ENCODE measurements around the gene PCGF2. TPM values are rescaled to one million over a fixed set of nuclear protein-coding genes. Genes with fewer than 3 reads are reported as not detected.

PCGF2 gene
- total and polyA plus RNA-seq, 9 of the 15 experiments (the other 6 are each of a cell fraction or from before 2014, with no cell fraction given): 1.3 to 33.4 (median 7.0) TPM

DNA sequence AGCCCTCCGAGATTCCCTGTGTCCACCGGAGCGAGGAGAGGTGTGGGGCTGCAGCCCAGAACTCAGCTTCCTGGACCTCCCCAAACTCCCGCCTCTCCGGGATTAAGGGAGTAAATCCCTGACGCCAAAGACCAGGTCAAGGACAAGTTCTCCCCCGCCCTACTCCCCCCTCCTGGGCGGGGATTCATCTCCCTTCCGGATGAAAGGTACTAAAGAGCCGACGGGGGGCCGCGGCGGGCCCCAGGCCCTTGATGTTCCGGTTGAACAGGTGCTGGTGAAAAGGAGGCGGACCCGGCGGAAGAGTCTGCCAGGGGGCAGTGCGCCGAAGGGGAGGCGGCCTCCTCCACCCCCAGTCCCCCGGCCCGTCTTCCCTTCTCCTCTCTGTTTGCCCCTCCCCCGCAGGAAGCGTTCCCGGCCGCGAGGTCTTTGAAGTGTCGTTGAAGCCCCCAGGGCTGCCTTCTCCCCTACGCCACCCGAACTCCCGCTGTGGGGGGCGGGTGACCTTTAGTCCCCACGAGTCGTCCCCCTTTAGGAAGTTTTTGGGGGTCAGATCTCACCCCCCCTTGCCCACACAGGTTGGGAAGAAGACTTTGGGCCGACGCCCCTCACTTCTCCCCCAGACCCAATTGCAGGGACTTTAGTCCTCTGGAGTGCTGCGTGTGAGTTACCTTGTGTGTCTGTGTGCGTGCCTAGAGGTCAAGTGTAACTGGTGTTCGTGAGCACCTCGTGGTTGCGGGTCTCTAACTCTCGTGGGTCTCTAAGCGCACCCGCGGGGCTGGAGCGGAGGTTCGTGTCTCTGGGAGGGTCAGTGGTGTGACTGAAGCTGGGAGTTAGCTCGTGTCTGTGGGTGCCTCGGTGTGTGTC, 44.2 kb downstream of the PCGF2 start (continued):
- TF ChIP-seq, protein P1, sequence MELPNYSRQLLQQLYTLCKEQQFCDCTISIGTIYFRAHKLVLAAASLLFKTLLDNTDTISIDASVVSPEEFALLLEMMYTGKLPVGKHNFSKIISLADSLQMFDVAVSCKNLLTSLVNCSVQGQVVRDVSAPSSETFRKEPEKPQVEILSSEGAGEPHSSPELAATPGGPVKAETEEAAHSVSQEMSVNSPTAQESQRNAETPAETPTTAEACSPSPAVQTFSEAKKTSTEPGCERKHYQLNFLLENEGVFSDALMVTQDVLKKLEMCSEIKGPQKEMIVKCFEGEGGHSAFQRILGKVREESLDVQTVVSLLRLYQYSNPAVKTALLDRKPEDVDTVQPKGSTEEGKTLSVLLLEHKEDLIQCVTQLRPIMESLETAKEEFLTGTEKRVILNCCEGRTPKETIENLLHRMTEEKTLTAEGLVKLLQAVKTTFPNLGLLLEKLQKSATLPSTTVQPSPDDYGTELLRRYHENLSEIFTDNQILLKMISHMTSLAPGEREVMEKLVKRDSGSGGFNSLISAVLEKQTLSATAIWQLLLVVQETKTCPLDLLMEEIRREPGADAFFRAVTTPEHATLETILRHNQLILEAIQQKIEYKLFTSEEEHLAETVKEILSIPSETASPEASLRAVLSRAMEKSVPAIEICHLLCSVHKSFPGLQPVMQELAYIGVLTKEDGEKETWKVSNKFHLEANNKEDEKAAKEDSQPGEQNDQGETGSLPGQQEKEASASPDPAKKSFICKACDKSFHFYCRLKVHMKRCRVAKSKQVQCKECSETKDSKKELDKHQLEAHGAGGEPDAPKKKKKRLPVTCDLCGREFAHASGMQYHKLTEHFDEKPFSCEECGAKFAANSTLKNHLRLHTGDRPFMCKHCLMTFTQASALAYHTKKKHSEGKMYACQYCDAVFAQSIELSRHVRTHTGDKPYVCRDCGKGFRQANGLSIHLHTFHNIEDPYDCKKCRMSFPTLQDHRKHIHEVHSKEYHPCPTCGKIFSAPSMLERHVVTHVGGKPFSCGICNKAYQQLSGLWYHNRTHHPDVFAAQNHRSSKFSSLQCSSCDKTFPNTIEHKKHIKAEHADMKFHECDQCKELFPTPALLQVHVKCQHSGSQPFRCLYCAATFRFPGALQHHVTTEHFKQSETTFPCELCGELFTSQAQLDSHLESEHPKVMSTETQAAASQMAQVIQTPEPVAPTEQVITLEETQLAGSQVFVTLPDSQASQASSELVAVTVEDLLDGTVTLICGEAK (IDR thresholded peaks at IDR 0.05): peak; percentile 39; the same call in 1 of the 2 replicates
- TF ChIP-seq, protein P1 (CRISPR knock-in tag; IDR thresholded peaks at IDR 0.05): no peak
- TF ChIP-seq JUNB (CRISPR knock-in tag; conservative IDR thresholded peaks at IDR 0.05): no peak
- TF ChIP-seq BCL6 (CRISPR knock-in tag; IDR thresholded peaks at IDR 0.05): no peak
- TF ChIP-seq CAMTA2 (CRISPR knock-in tag; conservative IDR thresholded peaks at IDR 0.05): no peak
- no peak for TF ChIP-seq MTA2 (IDR thresholded peaks at IDR 0.05; ENCODE audit: low read depth)
- peak; percentile 41 for TF ChIP-seq RNF2 (IDR thresholded peaks at IDR 0.05)
- no peak for TF ChIP-seq MECOM (CRISPR knock-in tag; IDR thresholded peaks at IDR 0.05)
- TF ChIP-seq DNMT1 (IDR thresholded peaks at IDR 0.05): no peak
- no peak for TF ChIP-seq SRSF9 (IDR thresholded peaks at IDR 0.05; ENCODE audit: borderline replicate concordance, low read depth, low read length)
- no peak for TF ChIP-seq ZC3H8 (IDR thresholded peaks at IDR 0.05)
- no peak for TF ChIP-seq ZBED1 (IDR thresholded peaks at IDR 0.05)
- TF ChIP-seq MAZ (CRISPR knock-in tag; conservative IDR thresholded peaks at IDR 0.05 in 1 of 2, IDR thresholded peaks at IDR 0.05 in 1 of 2): peak; percentile 65 to 85
- TF ChIP-seq, protein P2, sequence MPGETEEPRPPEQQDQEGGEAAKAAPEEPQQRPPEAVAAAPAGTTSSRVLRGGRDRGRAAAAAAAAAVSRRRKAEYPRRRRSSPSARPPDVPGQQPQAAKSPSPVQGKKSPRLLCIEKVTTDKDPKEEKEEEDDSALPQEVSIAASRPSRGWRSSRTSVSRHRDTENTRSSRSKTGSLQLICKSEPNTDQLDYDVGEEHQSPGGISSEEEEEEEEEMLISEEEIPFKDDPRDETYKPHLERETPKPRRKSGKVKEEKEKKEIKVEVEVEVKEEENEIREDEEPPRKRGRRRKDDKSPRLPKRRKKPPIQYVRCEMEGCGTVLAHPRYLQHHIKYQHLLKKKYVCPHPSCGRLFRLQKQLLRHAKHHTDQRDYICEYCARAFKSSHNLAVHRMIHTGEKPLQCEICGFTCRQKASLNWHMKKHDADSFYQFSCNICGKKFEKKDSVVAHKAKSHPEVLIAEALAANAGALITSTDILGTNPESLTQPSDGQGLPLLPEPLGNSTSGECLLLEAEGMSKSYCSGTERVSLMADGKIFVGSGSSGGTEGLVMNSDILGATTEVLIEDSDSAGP (CRISPR knock-in tag; IDR thresholded peaks at IDR 0.05): no peak
- TF ChIP-seq EP400 (IDR thresholded peaks at IDR 0.05): peak; percentile 72
- peak; percentile 30; the same call in 1 of the 2 replicates for TF ChIP-seq ZKSCAN8 (CRISPR knock-in tag; IDR thresholded peaks at IDR 0.05)
- no peak for TF ChIP-seq PTTG1 (tag; IDR thresholded peaks at IDR 0.05; ENCODE audit: low read depth)

Measured in K562 (cell line).